Lung (tissue), 12 donors: Measurements from ENCODE around the gene PIK3R6. TPM values are rescaled to one million over a fixed set of nuclear protein-coding genes. Genes with fewer than 3 reads are reported as not detected.

Source experiments
- ATAC-seq: fragments of 200-7000 bp; cut with Tn5 transposase; one replicate; pipeline ENCODE4 v1.9.1; 2020; ENCODE audit warnings: moderate number of reproducible peaks; ENCODE audit not compliant: insufficient read depth, low FRiP score
- DNase-seq, 3 donors: peaks; one replicate each; pipeline ENCODE4 v3.0.0-alpha.2; 2013 to 2017
- H3K27ac ChIP-seq, 2 donors: one replicate each; pipeline ENCODE4 v1.5.1; 2013; ENCODE audit warnings: mild to moderate bottlenecking in 2 of 2, moderate library complexity in 2 of 2, control low read depth in 1 of 2, inconsistent platforms in 1 of 2, low read depth in 1 of 2, low read length in 1 of 2
- H3K27me3 ChIP-seq, 3 donors: one replicate each; pipeline ENCODE4 v1.5.1; 2013; ENCODE audit warnings: low read length in 2 of 3; ENCODE audit not compliant: control insufficient read depth in 3 of 3, insufficient read depth in 3 of 3
- H3K36me3 ChIP-seq, 4 donors: one replicate each; pipeline ENCODE4 v1.5.1; 2013; ENCODE audit warnings: low read length in 4 of 4, mild to moderate bottlenecking in 1 of 4, moderate library complexity in 1 of 4; ENCODE audit not compliant: control insufficient read depth in 4 of 4, insufficient read depth in 4 of 4
- H3K4me1 ChIP-seq, 5 donors: one replicate each; pipeline ENCODE4 v1.5.1; 2013; ENCODE audit warnings: low read length in 5 of 5, mild to moderate bottlenecking in 2 of 5, moderate library complexity in 1 of 5; ENCODE audit not compliant: control insufficient read depth in 5 of 5, insufficient read depth in 5 of 5
- H3K4me3 ChIP-seq: one replicate; pipeline ENCODE4 v1.5.1; 2013; ENCODE audit warnings: mild to moderate bottlenecking, control low read depth, moderate library complexity
- H3K9ac ChIP-seq, 2 donors: one replicate each; pipeline ENCODE4 v1.5.1; 2013; ENCODE audit warnings: low read length in 2 of 2, control low read depth in 1 of 2; ENCODE audit not compliant: insufficient read depth in 1 of 2
- H3K9me3 ChIP-seq, 4 donors: one replicate each; pipeline ENCODE4 v1.5.1; 2013; ENCODE audit warnings: low read length in 3 of 4, mild to moderate bottlenecking in 1 of 4, moderate library complexity in 1 of 4; ENCODE audit not compliant: control insufficient read depth in 4 of 4, insufficient read depth in 3 of 4
- CTCF ChIP-seq: IDR thresholded peaks from 2 replicates; pipeline ENCODE4 v1.5.1; 2012; ENCODE audit warnings: mild to moderate bottlenecking; ENCODE audit errors: control extremely low read depth, extremely low read depth
- WGBS, 2 donors: extraction: QIAGEN DNeasy Blood & Tissue Kit; methylation state at CpG; one replicate each; pipeline ENCODE4 v1.1.7; 2013; 5-methylcytosine and 5-hydroxymethylcytosine counted together
- polyA plus RNA-seq, 2 donors: library from polyadenylated mRNA; stranded (reverse); fragments of 200-250 nt; gene quantifications; one replicate each; pipeline ENCODE4 v1.2.1, GENCODE V29; 2013
- total RNA-seq, 2 donors: library from RNA; depleted of rRNA in 1 of 2; stranded (reverse); fragments of >200 nt in 1 of 2; gene quantifications; one replicate each; pipeline ENCODE4 v1.2.1, GENCODE V29; 2014 to 2021
- donor health status: control.
- donor health status: control.
- donor health status: Bipolar disorder and iron deficiency.
- donor health status: healthy.
- donor health status: DM: yes; HTN: yes; CAD: no.

The PIK3R6 gene
- total and polyA plus RNA-seq, 4 donors = 0.93 to 3.0 (median 1.5) TPM

- no peak overlapping the region for H3K27ac ChIP-seq
- DNase-seq = no peak
- ATAC-seq = no peak
- peaks cover 0 to 11% (median 2%) of the 10 kb centered on the region in 3 donors for H3K27me3 ChIP-seq
- no peak for TF ChIP-seq CTCF
- no peaks in the 10 kb centered on the region for H3K36me3 ChIP-seq
- H3K9ac ChIP-seq = no peak overlapping the region
- H3K4me1 ChIP-seq = peaks cover 0 to 4% (median 0%) of the 10 kb centered on the region in 5 donors
- no peak overlapping the region for H3K4me3 ChIP-seq
- no peaks in the 10 kb centered on the region for H3K9me3 ChIP-seq
- 76 to 87% methylated on average over 17 of the region's 17 CpGs for WGBS, 2 donors
Observed at GRCh38 chr17:8855477-8856204, 11.8 kb downstream of the PIK3R6 start.

- Histone ChIP-seq H3K4me3 (no peak overlapping the region), H3K27me3 (peaks cover 0 to 7% (median 2%) of the 10 kb centered on the region in 3 donors), H3K27ac (no peak overlapping the region), H3K9ac (no peak overlapping the region), H3K36me3 (no peaks in the 10 kb centered on the region), H3K4me1 (no peaks in the 10 kb centered on the region), H3K9me3 (no peaks in the 10 kb centered on the region)
- DNase-seq (no peak), ATAC-seq (no peak)
- TF ChIP-seq CTCF = no peak
- WGBS, 2 donors = 86 to 87% methylated on average over 5 of the region's 5 CpGs
Observed at GRCh38 chr17:8851600-8851999, 15.9 kb downstream of the PIK3R6 start.

GRCh38 chr17:8849311-8850041 is 18.0 kb downstream of the PIK3R6 start:
- TF ChIP-seq CTCF = no peak
- H3K27ac ChIP-seq = no peak overlapping the region

More at GRCh38 chr17:8849311-8850041, 18.0 kb downstream of the PIK3R6 start:
- Histone ChIP-seq H3K4me3 (no peak overlapping the region), H3K9me3 (no peaks in the 10 kb centered on the region), H3K4me1 (no peaks in the 10 kb centered on the region), H3K9ac (no peak overlapping the region), H3K27me3 (peaks cover 0 to 3% (median 0%) of the 10 kb centered on the region in 3 donors), H3K36me3 (no peaks in the 10 kb centered on the region)
- ATAC-seq = no peak
- no peak for DNase-seq
- WGBS, 2 donors = 67 to 70% methylated on average over 4 of the region's 4 CpGs
